ENCODE results near the gene DNAAF5.

The DNAAF5 gene

GRCh38 chr7:770741-771166, 44.3 kb downstream of the DNAAF5 start:
- no peak for DNase-seq

- no peak for DNase-seq
These were observed 44.9 kb downstream of the DNAAF5 start for GRCh38 chr7:771234-772004.

- no peak for DNase-seq
These were observed 45.5 kb downstream of the DNAAF5 start for GRCh38 chr7:772005-772294.

- DNase-seq: no peak
These were observed 45.9 kb downstream of the DNAAF5 start for GRCh38 chr7:772392-772791.

GRCh38 chr7:772861-773621, 46.5 kb downstream of the DNAAF5 start:
- no peak for DNase-seq

- DNase-seq: no peak
These were observed 47.1 kb downstream of the DNAAF5 start for GRCh38 chr7:773622-773915.

- DNase-seq: peak; percentile 47
These were observed 47.9 kb downstream of the DNAAF5 start for GRCh38 chr7:774161-775109.

GRCh38 chr7:776381-776780, 49.9 kb downstream of the DNAAF5 start:
- DNase-seq: no peak

GRCh38 chr7:776992-777727, 50.7 kb downstream of the DNAAF5 start:
- no peak for DNase-seq

- DNase-seq: no peak
These were observed 51.2 kb downstream of the DNAAF5 start for GRCh38 chr7:777728-778078.

GRCh38 chr7:778271-778967, 51.9 kb downstream of the DNAAF5 start:
- DNase-seq: peak; percentile 69

- peak; percentile 84 for DNase-seq
These were observed 52.5 kb downstream of the DNAAF5 start for GRCh38 chr7:778968-779451.

GRCh38 chr7:779480-779879, 53.0 kb downstream of the DNAAF5 start:
- peak; percentile 55 for DNase-seq

GRCh38 chr7:780081-780480, 53.6 kb downstream of the DNAAF5 start:
- DNase-seq: no peak

- no peak for DNase-seq
These were observed 54.0 kb downstream of the DNAAF5 start for GRCh38 chr7:780516-780915.

GRCh38 chr7:781186-781849, 54.8 kb downstream of the DNAAF5 start:
- no peak for DNase-seq

- DNase-seq: no peak
These were observed 55.5 kb downstream of the DNAAF5 start for GRCh38 chr7:781936-782529.

GRCh38 chr7:782718-783449, 56.4 kb downstream of the DNAAF5 start:
- DNase-seq: no peak

- DNase-seq: no peak
These were observed 57.3 kb downstream of the DNAAF5 start for GRCh38 chr7:783556-784490.
